Measurements from ENCODE around the gene NUBP2. TPM values are rescaled to one million over a fixed set of nuclear protein-coding genes. Genes with fewer than 3 reads are reported as not detected.

NUBP2 gene
- total RNA-seq, 1 donor from 2014 or later: 49.8 TPM

GRCh38 chr16:1762196-1762878, 20.4 kb upstream of the NUBP2 start:
- H3K36me3 Mint-ChIP-seq (ENCODE audit: low read depth, unreplicated experiment): peaks cover 22% of the 10 kb centered on the region
- no peak overlapping the region for H3K4me3 Mint-ChIP-seq (ENCODE audit: unreplicated experiment)
- TF ChIP-seq CTCF (IDR thresholded peaks at IDR 0.05; ENCODE audit: unreplicated experiment): no peak
- no peaks in the 10 kb centered on the region for H3K4me1 Mint-ChIP-seq (ENCODE audit: unreplicated experiment)
- peaks cover 12% of the 10 kb centered on the region for H3K27me3 Mint-ChIP-seq (ENCODE audit: unreplicated experiment)
- no peaks in the 10 kb centered on the region for H3K9me3 Mint-ChIP-seq (ENCODE audit: unreplicated experiment)
- DNase-seq (ENCODE audit: low spot score): no peak
- no peak overlapping the region for H3K27ac Mint-ChIP-seq (ENCODE audit: unreplicated experiment)

GRCh38 chr16:1762879-1763520, 19.8 kb upstream of the NUBP2 start:
- H3K9me3 Mint-ChIP-seq (ENCODE audit: unreplicated experiment): no peaks in the 10 kb centered on the region
- H3K27me3 Mint-ChIP-seq (ENCODE audit: unreplicated experiment): peaks cover 12% of the 10 kb centered on the region
- H3K27ac Mint-ChIP-seq (ENCODE audit: unreplicated experiment): no peak overlapping the region
- peaks cover 25% of the 10 kb centered on the region for H3K36me3 Mint-ChIP-seq (ENCODE audit: low read depth, unreplicated experiment)
- no peak for TF ChIP-seq CTCF (IDR thresholded peaks at IDR 0.05; ENCODE audit: unreplicated experiment)
- H3K4me3 Mint-ChIP-seq (ENCODE audit: unreplicated experiment): no peak overlapping the region
- no peak for DNase-seq (ENCODE audit: low spot score)
- H3K4me1 Mint-ChIP-seq (ENCODE audit: unreplicated experiment): no peaks in the 10 kb centered on the region

GRCh38 chr16:1763521-1764511, 18.9 kb upstream of the NUBP2 start:
- no peak overlapping the region for H3K4me3 Mint-ChIP-seq (ENCODE audit: unreplicated experiment)
- H3K27me3 Mint-ChIP-seq (ENCODE audit: unreplicated experiment): peaks cover 12% of the 10 kb centered on the region
- peak; percentile 56 for TF ChIP-seq CTCF (IDR thresholded peaks at IDR 0.05; ENCODE audit: unreplicated experiment)
- no peaks in the 10 kb centered on the region for H3K9me3 Mint-ChIP-seq (ENCODE audit: unreplicated experiment)
- no peaks in the 10 kb centered on the region for H3K4me1 Mint-ChIP-seq (ENCODE audit: unreplicated experiment)
- DNase-seq (ENCODE audit: low spot score): peak; percentile 76
- peaks cover 25% of the 10 kb centered on the region for H3K36me3 Mint-ChIP-seq (ENCODE audit: low read depth, unreplicated experiment)
- H3K27ac Mint-ChIP-seq (ENCODE audit: unreplicated experiment): no peak overlapping the region

- no peak overlapping the region for H3K27ac Mint-ChIP-seq (ENCODE audit: unreplicated experiment)
- peaks cover 14% of the 10 kb centered on the region for H3K27me3 Mint-ChIP-seq (ENCODE audit: unreplicated experiment)
- TF ChIP-seq CTCF (IDR thresholded peaks at IDR 0.05; ENCODE audit: unreplicated experiment): no peak
- peaks cover 24% of the 10 kb centered on the region for H3K36me3 Mint-ChIP-seq (ENCODE audit: low read depth, unreplicated experiment)
- H3K9me3 Mint-ChIP-seq (ENCODE audit: unreplicated experiment): no peaks in the 10 kb centered on the region
- no peak for DNase-seq (ENCODE audit: low spot score)
- no peaks in the 10 kb centered on the region for H3K4me1 Mint-ChIP-seq (ENCODE audit: unreplicated experiment)
- no peak overlapping the region for H3K4me3 Mint-ChIP-seq (ENCODE audit: unreplicated experiment)
Observed at GRCh38 chr16:1764971-1765370, 17.8 kb upstream of the NUBP2 start.

All from endothelial cell (in vitro differentiated cells).